Measurements from ENCODE around the gene CBFB.
A peak's percentile ranks its signal among the peaks of the same experiment; 100 is the strongest.

Gene CBFB

DNA sequence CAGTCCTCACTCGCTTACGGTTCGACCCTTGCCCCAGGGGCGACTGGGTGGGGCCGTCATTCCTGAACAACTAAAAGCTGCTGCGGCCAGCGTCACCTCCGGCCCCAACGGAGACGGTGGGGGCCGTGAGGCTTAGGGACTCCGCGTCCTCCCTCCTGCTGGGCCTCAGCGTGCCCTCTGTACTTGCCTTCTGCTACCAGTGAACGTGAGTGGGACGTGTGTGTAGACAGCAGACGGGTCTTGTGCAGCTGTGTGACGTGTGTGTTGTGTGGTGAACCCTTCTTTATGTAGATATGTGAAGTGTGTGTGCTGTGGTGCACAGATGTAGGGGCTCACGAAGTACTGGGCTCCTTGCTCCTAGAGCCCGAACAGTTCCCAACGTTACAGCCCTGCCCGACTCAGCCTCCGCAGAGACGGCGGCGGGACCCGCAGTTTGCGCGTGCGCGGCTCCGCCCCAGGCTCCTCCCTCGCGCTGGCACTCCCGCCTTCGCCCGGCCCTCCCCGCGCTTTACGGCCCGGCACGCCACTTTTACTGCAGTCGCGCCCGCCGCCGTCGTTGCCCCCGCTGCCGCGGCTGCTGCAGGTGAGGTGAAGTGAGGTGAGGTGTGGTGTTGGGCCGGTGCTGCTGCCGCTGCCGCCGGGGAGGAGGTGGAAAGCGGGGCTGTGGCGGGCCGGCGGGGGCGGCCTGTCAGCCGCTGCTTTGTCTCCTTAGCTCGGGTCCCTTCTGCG, 80.6 kb downstream of the CBFB start, which contains the start of gene PHAF1:
Gene PHAF1, plus strand, starts transcription at position 535 of the 729 bp plus-strand sequence. CDS start 235 bp downstream, outside the sequence.
- TF ChIP-seq, protein P1, sequence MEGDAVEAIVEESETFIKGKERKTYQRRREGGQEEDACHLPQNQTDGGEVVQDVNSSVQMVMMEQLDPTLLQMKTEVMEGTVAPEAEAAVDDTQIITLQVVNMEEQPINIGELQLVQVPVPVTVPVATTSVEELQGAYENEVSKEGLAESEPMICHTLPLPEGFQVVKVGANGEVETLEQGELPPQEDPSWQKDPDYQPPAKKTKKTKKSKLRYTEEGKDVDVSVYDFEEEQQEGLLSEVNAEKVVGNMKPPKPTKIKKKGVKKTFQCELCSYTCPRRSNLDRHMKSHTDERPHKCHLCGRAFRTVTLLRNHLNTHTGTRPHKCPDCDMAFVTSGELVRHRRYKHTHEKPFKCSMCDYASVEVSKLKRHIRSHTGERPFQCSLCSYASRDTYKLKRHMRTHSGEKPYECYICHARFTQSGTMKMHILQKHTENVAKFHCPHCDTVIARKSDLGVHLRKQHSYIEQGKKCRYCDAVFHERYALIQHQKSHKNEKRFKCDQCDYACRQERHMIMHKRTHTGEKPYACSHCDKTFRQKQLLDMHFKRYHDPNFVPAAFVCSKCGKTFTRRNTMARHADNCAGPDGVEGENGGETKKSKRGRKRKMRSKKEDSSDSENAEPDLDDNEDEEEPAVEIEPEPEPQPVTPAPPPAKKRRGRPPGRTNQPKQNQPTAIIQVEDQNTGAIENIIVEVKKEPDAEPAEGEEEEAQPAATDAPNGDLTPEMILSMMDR (IDR thresholded peaks at IDR 0.05; ENCODE audit: insufficient read depth, low read depth, low read length, missing control alignments): no peak
- DNase-seq (ENCODE audit: low read depth): peak; percentile 95
- peak within 1 kb of the TSS; percentile 80 for H3K4me3 ChIP-seq (ENCODE audit: low read depth, low read length)

DNA sequence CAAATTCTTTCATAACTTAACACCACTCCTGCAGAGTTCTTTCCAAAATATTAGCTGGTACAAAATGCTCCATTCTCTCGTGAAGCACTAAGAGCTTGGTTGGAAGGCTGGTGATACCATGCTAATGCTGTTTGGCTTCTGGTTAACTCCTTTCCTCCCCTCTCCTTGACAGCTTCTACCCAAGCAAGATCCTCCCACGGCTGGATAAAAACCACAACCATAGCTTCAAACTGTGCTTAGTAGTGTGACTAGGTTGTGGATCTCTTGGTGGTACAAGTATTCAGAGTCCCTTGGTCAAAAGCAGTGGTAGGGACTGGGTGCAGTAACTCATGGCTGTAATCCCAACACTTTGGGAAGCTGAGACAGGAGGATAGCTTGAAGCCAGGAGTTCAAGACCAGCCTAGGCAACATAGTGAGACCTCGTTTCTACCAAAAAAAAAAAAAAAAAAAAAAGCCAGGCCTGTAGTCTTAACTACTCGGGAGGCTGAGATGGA, 83.0 kb downstream of the CBFB start:
- TF ChIP-seq, protein P1 (IDR thresholded peaks at IDR 0.05; ENCODE audit: insufficient read depth, low read depth, low read length, missing control alignments): no peak
- H3K4me3 ChIP-seq (ENCODE audit: low read depth, low read length): no peak overlapping the region
- DNase-seq (ENCODE audit: low read depth): no peak

DNA sequence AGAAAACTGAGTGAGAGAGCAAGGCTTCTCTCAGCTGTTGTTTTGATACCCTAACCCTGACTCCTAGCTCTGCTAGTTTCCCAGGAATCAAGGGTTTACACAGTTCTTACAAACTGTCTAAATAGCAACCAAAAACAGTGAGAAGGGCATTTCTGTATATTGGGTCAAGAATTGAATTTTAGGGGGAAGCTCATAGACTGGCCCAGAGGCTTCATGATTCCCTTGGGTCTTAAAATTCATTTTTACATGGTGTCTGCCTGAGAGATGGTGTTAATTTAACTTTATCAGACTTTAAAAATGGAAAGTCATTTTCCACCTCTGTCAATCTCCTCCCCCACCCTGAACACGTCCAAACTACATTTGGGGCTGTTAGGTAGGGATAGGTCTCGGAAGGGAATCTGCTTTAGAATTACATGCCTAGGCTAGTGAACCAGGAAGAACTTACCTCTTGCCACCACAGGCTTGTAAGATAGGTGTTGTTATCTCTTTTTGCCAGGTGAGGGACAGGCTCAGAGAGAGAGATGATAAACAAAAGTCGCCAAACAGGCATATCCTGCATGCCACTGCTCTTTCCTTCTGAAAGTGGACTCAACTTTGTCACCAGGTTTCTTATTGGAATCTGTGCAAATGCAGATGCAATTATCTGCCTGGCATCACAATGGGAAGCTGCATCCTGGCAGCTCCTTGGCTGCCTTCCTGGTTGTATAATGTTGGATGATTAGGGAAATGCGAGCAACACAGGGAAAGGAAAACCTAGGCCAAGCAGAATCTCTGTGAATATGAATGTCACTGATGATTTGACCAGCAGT, 83.8 kb downstream of the CBFB start:
- no peak overlapping the region for H3K4me3 ChIP-seq (ENCODE audit: low read depth, low read length)
- DNase-seq (ENCODE audit: low read depth): no peak
- TF ChIP-seq, protein P1 (IDR thresholded peaks at IDR 0.05; ENCODE audit: insufficient read depth, low read depth, low read length, missing control alignments): no peak

DNA sequence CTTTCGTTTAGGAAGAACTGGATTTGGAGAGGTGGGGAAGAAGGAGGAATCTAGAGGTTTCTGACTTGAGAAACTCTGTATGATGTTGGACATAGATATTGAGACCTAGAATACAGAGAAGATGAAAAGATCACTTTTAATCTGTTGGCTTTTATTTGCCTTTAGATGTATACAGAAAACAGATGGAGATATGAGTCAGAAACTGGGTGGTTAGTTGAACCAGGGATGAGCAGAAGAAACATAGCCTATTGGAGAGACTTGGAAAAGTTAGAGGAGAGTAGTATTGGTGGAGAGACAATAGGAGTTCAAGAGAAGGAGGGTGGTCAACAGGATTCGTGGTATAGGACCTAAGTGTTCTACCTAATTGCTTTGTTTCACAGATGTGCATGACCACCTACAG, 85.8 kb downstream of the CBFB start:
- TF ChIP-seq, protein P1 (IDR thresholded peaks at IDR 0.05; ENCODE audit: insufficient read depth, low read depth, low read length, missing control alignments): no peak
- H3K4me3 ChIP-seq (ENCODE audit: low read depth, low read length): no peak overlapping the region
- DNase-seq (ENCODE audit: low read depth): no peak

DNA sequence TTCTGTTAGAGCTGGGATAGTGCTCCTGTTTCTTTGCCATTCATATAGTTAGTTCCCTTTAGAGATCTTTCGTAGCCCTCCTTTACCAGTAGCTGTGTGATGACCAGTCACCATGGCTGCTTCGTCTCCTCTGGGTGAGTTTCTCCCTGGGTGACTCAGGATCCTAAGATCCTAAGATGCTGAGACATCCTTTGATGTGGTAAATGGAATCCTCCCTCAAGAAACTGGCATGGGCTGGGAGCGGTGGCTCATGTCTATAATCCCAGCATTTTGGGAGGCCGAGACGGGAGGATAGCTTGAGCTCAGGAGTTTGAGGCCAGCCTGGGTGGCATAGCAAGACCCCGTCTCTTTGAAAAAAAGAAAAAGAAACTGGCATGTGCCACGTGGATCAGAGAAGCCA, 86.7 kb downstream of the CBFB start:
- no peak for DNase-seq (ENCODE audit: low read depth)
- TF ChIP-seq, protein P1 (IDR thresholded peaks at IDR 0.05; ENCODE audit: insufficient read depth, low read depth, low read length, missing control alignments): no peak
- no peak overlapping the region for H3K4me3 ChIP-seq (ENCODE audit: low read depth, low read length)

DNA sequence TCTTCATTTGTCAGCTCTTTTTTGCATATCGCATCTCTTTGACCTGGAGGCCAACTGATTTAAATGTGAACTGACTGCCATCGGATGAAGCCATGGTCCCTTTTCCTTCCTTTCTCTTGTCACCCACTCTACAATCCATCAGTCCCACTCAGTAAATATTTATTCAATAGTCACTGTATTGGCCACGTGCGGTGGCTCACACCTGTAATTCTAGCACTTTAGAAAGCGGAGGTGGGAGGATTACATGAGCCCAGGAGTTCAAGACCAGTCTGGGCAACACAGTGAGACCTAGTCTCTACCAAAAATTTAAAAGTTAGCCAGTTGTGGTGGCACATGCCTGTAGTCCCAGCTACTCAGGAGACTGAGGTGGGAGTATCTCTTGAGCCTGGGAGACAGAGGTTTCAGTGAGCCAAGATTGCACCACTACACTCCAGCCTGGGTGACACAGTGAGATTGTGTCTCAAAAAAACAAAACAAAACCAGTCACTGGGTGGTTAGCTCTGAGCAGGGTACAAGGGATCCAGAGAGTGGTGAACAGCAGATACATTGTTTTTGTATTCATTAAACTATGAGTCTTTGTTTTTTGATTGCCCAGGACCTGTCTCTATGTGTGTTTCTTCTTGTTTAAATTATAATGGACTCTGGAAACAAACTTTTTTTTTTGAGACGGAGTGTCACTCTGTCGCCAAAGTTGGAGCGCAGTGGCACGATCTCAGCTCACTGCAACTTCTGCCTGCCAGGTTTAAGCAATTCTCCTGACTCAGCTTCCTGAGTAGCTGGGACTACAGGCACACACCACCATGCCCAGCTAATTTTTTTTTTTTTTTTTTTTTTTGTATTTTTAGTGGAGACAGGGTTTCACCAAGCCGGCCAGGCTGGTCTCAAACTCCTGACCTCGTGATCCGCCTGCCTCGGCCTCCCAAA, 87.7 kb downstream of the CBFB start:
- TF ChIP-seq, protein P1 (IDR thresholded peaks at IDR 0.05; ENCODE audit: insufficient read depth, low read depth, low read length, missing control alignments): no peak
- no peak overlapping the region for H3K4me3 ChIP-seq (ENCODE audit: low read depth, low read length)
- DNase-seq (ENCODE audit: low read depth): no peak

All from GM12865 (cell line).